HG03457 (cell line): ENCODE measurements around the gene PRRX1.

Experiments
- ATAC-seq: cut with Tn5 transposase; IDR thresholded peaks from one replicate; pipeline ENCODE4 v1.9.1; 2021; ENCODE audit warnings: moderate number of reproducible peaks; ENCODE audit not compliant: unreplicated experiment

Gene PRRX1

DNA sequence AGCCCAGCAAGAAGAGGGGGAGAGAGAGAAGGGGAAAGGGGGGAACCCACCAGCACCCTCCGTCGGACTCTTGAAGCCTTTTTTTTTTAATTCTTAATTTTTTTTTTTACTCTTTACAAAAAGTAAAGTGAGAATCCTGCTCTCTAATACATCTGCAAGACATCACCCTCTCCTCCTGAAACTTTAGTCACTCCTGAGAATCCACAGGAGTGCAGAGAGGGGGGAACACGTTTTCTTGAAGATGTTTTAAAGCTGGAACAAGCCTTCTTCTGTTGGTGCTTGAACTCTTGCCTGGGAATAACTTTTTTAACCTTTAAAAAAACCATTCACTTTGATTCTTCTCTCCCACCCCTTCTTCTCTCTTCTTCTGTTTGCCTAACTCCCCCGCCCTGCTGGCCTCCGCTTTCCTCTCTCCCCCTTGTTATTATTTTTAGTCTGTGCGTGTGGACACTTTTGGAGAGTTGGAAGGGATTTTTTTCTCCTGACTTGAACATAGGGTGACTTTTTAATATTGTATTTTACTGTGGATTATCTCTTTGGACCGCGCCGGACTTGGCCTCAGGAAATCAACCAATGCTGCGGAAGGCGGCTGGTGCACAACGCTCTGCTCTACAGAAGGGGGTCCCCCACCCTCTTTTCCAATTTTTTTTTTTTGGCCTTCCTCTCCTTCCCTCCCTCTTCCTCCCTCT is 383 bp upstream of the PRRX1 start:
- no peak for ATAC-seq

DNA sequence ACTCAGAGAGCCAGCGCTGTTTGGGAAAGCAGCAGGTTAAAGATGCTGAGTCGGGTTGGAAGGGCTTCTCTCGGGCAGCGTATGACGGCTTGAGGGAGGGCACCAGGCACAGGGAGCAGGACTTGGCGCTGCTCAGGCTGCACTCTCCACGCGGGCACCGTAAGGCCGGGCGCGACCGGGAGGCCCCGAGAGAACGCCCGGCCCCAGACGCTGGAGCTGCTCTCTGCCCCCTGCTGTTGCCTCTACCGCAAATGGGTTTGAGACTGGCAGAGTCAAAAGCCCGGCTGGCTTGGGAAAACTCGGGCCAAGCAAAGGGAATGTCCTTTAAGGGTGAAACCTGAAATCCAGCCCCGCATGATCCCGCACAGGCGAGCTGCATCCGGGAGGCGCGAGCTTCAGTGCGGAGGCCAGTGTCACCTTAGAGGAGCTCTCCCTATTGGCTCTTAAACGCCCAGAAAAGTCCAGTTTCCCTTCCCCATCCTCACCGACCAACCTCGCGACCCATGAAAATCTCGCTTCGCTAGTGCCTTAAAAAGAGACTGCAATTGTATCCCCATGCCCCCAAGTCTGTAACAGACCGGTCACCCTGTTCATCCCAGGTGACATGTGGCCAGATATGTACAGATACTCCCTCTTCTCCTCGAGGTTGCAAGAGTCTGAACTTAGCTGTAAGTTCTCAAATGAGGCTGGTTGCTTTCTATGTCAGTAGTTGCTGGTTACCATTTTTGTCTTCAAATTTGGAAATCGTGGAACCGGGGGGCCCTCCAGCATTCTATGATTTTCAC is 1.1 kb downstream of the PRRX1 start:
- ATAC-seq: no peak

DNA sequence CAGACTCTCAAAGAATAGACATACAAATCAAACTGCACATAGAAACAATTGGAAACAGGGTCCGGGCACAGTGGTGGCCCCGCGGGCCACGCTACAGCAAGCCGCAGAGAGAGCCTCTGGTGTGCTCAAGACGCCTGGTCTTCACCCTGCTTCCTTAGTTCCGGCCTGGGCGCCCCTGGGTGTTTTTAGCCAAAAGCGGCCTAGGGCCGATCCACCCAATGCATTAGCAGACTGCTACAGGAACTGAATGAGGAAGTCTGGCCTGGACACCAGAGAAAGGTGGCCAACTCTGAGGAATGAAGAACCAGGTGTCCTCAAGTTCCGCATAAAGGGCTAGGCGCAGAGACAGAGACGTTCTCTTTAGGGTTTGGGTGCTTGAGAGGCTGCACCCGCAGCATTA is 1.7 kb downstream of the PRRX1 start:
- ATAC-seq: no peak

DNA sequence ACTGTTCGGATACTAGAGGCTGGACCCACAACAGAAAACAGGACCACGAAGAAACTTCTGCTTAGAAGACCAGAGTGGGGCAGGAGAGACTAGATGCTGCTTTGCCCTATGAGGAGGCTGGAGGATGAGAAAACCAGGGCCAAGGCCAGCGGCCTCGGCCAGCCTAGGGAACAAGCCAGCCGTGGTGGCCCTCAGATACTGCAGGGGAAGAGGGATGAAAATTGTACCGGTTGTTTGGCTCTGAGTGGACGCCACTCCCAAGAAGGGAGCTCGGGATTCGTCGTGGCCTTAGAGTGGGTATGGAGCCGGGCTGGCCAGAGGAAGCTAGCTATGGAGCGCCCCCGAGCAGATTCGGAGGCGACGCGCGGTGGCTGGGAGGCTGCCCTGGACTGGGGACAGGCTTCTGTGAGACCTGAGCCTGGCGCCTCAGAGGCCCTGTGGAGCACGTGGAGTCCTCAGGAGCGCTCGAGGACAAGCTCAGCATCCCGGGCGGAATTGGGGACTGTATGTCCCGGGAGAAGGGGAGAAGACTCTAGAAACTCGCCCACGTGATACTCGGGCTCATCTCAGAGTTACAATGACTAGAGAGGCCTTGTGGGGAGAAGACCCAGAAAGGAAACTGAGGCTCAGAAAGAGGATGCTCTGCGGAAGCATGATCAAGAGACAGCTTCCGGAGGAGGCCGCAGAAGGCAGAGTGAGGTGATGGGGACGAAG is 2.8 kb downstream of the PRRX1 start:
- ATAC-seq: no peak

DNA sequence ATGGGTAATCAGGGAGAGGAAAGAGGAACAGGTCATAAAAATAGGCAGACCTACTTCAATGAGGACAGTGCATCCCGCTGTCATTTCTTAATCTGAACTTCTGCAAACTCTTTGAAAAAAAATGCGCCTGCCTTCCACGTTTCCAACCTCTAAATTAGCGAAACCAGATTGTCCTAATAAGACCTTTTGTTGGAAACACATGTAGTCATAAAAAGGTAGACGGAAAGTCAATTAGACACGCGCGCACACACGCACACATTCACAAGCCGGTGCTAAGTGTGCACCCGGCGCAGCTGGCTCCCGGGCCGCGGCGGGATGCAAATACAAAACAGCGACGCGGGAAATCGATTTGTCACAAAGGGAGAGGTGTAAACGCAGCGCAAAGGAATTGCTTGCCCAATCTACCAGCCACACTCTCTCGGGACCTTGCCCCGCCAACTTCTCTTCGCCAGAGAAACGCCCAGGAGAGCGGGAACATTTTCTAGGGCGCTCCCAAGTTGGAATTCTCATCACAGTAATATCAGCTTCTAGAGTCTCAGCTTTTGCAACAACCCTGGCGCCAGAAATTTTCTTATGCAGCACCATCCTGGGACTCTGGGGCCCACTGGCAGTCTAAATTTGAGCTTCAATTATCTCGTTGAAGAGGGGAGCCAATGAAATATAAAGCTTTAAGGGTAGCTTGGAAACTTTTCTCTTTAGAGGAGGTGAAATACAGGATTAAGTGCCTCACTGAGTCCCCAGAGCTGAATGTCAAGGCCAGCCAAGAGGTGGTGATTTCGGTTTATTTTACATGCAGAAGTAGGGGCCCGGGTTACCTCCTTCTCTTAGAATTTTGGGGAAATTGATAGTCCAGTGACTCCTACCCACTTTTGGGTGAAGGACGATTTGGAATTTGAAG is 4.5 kb downstream of the PRRX1 start:
- no peak for ATAC-seq

DNA sequence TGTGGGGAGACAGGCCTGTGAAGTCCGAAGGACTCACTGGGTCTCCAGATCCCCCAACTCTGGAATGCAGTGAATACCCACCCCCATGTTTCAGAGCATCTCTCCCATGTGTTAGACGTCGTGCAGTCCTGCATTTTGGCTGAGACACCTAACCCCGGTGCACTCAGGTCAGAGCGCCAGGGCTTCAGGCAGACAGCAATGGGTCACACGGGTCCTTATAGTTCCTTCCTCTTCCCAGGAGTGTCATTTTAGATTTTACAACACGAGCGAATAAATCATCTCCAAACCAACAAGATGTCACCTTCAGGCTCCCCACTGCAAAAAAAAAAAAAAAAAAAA is 5.1 kb downstream of the PRRX1 start:
- ATAC-seq: no peak

DNA sequence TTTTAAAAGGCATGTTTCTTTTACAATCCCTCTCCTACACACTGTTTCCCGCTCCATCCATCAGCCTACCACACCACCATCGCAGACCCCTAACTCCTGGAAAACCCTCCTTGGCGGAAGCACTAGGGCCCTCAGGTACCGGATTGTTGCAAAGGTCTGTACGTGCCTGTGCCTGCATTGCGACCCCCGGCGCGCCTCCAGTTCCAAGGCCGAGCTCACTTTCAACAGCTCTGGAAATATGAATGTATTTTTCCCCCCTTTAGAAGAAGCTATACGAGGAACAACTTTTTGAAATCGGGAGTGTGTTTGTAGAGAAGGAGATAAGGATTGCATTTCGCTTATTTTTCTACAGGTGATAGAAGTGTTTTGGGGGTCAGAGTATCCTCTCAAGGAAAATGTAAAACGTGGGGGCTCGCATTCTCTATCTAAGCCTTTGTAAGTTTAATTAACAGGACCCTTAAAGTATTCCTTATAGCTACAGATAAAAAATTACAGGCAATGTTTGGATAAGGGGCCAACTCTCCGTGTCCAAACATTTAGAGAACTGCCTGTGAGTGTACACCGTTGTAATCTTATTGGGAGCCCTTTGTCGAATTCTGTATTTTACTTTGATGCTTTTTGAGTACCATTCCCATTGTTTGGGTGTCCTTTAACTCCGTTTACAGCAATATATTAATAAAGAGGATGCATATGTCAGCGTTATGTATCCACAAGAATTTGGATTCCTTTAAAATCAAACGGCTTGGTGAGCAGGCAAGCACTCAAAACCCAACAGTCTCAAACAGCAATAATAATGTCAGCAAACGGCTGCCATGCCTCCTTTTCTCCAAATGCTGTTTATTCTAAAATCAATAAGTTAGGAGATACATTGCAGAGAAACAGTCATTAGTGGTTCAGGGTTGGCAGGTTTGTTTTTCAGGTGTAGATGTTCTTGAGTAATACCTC is 5.9 kb downstream of the PRRX1 start:
- no peak for ATAC-seq

DNA sequence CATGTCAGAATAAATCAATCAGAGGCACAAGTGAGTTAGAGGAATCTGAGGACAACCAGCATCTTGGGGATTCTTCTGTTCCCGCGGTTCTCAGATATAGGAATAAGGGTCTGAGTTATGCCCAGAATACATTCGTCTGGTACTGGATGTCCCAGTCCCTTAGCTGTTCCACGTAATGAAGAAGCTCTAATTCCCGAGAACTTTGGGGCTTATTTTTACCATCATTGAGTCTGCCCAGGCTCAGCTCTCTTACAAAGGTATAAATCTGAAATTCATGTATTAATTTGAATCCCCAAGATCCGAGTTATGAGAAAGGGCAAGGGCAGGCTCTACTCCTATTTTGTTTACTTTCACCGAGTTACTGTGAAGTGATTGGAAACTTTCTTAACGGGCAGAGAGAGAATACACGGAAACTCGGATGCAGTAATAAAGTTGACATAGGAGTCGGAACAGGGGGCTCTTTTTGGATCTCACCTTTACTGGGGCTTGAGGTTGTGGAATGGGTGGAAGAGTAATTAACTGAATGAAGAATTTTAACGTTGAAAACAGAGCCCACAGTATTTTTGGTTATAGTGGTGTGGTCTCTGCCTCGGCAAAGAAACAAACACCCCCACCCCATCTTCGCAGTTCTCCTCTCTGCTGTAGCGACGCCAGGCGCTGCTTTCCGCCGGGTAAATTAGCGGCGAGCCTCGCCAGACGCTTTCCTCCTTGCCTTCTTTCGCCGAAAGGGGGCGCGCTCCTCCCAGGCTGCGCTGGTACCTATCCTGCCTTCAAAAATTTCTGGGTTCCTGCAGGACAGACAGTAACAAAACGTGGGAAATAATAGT is 7.1 kb downstream of the PRRX1 start:
- ATAC-seq: no peak

DNA sequence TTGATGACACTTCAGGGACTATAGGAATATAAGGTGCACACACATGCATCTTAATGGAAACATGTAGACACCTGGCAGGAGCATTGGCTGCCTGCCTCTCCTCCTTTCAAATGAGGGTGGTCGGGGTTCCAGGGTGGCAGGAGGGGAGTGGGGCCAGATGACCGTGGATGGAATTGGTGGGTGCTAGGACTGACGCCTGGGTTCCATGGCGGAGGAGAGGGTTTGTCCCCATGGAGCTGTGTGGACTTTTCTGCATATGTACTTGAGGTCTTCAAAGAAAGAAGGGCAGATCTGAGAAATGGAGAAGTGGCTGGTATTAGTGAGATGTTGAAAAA is 7.7 kb downstream of the PRRX1 start:
- no peak for ATAC-seq

DNA sequence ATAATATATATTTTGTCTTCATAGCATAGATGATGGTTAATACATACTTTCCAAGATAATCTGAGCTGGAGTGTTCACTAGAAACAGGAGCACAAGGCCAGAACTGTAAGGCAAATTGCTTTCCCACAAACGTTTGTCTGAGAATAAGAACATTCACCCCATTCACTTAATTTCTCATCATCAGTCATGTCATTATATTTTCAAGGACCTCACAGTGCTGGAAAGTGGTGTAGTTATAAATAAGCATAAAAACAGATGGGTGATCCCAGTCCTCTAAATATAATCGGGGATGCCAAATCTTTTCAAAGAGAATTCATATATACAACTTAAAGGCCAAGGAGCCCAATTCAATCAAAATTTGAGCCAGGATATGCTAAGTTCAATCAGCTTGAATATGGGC is 8.4 kb downstream of the PRRX1 start:
- ATAC-seq: no peak

DNA sequence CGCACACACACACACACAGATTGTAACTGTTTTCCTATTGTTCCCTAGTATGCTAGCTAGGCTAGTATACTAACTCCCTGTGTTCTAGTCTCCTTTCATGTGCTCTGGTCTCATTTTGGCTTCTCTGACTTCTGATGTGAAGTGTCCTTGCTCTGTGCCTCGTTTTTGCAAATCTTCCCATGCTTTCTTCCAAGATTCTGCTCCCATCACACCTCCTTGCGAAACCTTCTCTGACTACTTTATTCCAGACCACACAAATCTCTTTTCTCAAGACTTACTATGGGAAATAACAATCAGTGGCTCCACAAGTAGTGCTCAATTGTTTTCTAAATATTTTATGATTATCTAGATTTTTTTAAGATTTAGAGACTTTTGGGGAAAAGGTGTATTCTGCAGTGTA is 10.3 kb downstream of the PRRX1 start:
- ATAC-seq: no peak

DNA sequence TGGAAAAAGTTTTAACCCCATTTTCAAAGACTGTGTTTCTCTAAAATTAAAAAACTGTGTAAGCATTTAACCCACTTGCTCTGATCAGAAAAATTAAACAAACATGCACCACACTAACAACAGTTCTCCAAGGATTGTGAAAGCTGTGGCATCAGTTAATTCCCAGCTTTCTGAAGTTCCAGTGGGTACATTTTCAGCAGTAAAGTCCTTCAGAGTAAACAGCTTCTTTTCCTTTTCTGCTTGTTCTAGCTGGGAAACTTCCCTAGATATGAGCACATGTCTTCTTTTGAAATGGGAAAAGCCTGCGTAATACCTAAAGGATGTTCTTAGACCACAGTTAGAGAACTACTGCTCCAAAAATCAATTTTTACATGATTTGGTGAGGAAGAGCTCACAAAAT is 11.1 kb downstream of the PRRX1 start:
- no peak for ATAC-seq

DNA sequence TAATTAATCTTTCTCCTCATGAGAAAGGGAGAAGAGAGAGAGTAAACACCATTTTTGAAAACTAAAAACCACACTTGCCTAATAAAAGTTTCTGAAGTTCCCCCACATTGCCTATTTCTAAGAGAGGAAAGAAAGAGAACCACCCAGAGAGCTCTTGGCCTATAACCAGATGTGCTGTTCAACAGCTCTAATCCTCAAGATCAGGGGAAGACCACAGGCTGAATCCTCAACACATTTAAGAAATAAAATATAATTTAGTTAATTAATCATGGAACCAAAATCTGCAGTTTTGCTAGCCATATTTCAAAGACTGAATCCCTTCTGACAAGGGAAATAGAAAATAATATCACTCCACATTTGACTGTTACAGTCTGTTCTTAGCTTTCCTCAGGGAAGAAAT is 11.9 kb downstream of the PRRX1 start:
- no peak for ATAC-seq

DNA sequence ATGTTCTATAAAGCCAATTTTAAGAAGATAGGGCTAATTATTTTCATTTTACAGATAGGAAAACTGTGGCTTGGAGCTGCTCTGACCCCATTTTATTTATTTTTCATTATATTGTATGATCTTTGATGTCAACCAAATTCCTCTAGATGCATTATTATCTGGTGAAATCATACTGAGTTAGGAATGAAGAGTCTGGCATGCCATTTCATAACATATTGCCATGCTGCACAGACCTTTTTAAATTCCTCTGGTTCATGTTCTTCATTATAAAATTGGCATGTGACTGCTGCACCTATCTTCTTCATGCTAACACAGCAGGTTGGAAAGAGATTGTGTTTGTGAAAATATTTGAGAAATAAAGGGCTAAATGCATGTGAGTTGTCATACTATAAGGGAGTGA is 12.7 kb downstream of the PRRX1 start:
- no peak for ATAC-seq

DNA sequence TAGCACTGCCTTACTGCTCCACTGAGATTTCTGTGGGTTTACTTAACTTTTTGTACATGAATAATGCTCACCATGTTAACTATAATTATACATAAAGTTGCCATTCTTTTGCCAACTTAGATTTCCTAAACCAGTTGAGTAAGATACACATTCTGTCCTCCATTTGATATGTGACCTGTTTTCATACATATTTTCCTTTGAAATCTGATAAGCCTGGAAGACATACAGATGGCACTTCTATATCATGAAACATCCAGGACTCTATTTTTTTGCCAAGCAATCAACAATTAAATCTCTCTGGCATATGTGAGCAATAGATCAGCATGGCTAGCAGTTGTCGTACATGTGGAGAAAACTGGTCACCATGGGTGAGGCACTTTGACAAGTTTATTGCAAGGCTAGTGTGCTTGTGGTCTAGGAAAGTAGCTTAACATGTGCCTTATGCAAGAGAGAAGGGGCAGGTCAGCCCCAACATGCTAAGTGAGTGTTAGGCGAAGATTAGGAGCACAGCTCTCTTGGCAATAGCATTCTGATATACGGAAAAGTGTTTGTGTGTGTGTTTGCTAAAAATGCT is 14.2 kb downstream of the PRRX1 start:
- ATAC-seq: no peak

DNA sequence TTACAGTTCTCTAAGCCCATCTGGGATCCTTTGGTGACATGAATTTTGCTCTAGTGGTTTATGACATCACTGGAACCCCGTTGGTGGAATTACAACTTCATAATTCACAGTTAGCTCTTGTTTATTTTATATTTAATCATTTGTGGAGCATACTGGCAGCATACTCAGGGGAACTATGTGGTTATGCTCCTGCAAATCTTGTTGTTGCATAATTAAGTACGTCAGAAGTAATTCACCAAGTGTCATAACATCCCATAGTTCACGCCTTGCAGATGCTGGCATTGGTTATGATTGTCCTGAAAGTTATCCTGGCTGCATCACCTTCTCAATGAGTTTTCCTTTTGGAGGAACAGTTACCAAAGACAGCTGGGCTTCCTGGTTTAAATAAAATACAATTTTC is 16.5 kb downstream of the PRRX1 start:
- ATAC-seq: no peak

DNA sequence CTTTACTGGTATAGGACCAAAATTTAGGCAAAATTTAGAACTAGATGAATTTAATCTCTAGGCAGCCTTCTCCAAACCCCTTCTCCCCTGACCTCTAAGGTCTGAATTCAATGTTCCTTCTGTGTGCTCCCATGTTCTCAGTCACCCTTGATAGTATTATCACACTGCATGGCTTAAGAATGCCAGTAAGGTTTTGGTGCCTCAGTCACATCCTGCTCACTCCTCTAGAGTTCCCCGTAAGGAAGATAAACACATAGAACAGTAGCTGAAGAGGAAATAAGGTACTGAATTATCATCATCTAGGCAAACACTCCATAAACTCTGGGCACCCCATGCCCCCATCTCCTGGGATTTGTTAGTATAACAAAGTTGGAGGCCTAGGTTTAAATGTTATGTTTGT is 18.2 kb downstream of the PRRX1 start:
- no peak for ATAC-seq

DNA sequence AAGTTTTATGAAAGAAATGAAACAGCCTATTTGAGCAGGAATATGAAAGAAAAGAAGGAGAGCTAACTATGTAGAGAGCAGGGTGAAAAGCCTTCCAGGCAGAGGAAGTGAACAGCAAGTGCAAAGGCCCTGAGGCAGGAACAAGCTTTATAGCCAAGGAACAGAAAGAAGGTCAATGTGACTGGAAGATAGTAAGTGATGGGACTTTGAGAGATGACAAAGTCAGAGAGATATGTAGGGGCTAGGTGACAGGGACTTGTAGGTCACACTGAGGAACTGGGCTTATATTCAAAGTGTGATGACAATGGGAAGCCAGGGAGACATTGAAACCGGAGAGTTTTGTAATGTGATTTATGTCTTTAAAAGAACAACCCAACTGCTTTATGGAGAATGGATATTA is 18.9 kb downstream of the PRRX1 start:
- no peak for ATAC-seq

DNA sequence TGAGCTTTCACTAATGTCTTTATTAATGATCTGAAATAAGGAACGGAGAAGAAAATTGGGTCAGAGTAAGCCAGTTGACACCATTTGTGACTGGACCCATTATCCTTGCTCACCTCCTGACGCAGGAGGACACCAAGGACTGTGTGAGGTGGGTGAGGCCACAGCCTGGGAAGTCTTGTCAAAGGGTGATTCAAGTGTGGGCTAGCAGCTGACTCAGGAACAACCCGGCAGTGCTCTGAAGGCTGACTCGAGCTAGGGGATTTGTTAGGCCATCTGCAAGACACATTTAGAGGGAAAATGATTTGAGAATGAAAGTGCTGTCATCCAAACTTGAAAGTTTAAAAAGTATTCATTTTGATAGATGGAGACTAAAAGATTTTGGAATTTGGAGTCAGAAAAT is 21.2 kb downstream of the PRRX1 start:
- ATAC-seq: no peak
